ENCODE data around the gene GGTA1. TPM values are rescaled to one million over a fixed set of nuclear protein-coding genes. Genes with fewer than 3 reads are reported as not detected.

The GGTA1 gene
- total and polyA plus RNA-seq, 9 of the 15 experiments (the other 6 are each of a cell fraction or from before 2014, with no cell fraction given) = 0.04 to 0.15 TPM; not detected in 7

DNA sequence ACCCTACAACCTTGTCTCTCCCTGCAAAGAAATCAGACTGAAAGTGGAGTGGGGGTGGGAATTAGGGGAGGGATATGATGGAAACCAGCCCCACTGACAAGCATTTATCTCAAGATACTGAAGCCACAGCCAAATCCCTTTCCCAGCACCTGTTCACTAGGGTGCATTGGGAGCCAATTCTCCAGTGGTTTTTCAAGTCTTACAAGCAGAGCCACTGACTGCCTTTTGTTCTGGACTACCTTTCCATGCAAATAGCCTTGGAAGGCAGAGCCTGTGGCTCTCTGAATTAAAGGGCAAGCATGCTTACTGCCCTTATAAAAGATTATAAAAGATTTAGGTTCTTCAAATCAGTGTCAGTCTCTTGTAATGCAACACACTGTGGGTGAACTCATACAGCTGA, 8.8 kb upstream of the GGTA1 start:
- no peak overlapping the region for H2AFZ ChIP-seq (ENCODE audit: low read depth, low read length)
- in situ Hi-C loops (cut with MboI) (no loop called here), intact Hi-C loops (cut with micrococcal nuclease) (no loop called here)
- ChIA-PET POLR2A (no interaction called here), CTCF (ENCODE audit: low intra/inter-chr PET ratio) (no interaction called here)
- TF ChIP-seq CCNT2 (IDR thresholded peaks at IDR 0.05; ENCODE audit: borderline replicate concordance, extremely low read depth, insufficient read length, low read depth, low read length) (no peak), TRIM28 (IDR thresholded peaks at IDR 0.05) (no peak), THRAP3 (IDR thresholded peaks at IDR 0.05; ENCODE audit: borderline replicate concordance) (no peak), FOXM1 (IDR thresholded peaks at IDR 0.05; ENCODE audit: low read depth) (no peak), FOXM1 (CRISPR knock-in tag; IDR thresholded peaks at IDR 0.05; ENCODE audit: low read depth) (no peak), CBX3 (IDR thresholded peaks at IDR 0.05; ENCODE audit: borderline replicate concordance in 1 of 2, low read length in 2 of 2) (no peak), GTF2A2 (tag; IDR thresholded peaks at IDR 0.05) (no peak)
- TF ChIP-seq, protein P1, sequence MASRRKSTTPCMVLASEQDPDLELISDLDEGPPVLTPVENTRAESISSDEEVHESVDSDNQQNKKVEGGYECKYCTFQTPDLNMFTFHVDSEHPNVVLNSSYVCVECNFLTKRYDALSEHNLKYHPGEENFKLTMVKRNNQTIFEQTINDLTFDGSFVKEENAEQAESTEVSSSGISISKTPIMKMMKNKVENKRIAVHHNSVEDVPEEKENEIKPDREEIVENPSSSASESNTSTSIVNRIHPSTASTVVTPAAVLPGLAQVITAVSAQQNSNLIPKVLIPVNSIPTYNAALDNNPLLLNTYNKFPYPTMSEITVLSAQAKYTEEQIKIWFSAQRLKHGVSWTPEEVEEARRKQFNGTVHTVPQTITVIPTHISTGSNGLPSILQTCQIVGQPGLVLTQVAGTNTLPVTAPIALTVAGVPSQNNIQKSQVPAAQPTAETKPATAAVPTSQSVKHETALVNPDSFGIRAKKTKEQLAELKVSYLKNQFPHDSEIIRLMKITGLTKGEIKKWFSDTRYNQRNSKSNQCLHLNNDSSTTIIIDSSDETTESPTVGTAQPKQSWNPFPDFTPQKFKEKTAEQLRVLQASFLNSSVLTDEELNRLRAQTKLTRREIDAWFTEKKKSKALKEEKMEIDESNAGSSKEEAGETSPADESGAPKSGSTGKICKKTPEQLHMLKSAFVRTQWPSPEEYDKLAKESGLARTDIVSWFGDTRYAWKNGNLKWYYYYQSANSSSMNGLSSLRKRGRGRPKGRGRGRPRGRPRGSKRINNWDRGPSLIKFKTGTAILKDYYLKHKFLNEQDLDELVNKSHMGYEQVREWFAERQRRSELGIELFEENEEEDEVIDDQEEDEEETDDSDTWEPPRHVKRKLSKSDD (conservative IDR thresholded peaks at IDR 0.05; ENCODE audit: low read length) = no peak
- TF ChIP-seq, protein P2, sequence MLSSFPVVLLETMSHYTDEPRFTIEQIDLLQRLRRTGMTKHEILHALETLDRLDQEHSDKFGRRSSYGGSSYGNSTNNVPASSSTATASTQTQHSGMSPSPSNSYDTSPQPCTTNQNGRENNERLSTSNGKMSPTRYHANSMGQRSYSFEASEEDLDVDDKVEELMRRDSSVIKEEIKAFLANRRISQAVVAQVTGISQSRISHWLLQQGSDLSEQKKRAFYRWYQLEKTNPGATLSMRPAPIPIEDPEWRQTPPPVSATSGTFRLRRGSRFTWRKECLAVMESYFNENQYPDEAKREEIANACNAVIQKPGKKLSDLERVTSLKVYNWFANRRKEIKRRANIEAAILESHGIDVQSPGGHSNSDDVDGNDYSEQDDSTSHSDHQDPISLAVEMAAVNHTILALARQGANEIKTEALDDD (IDR thresholded peaks at IDR 0.05) = no peak
- H3K79me2 ChIP-seq (ENCODE audit: control insufficient read depth, insufficient read depth, low read length) = no peaks in the 10 kb centered on the region
- no peak overlapping the region for H3K27ac ChIP-seq (ENCODE audit: extremely low read depth, low read depth, low read length)
- H3K4me3 ChIP-seq = no peak overlapping the region
- no peaks in the 10 kb centered on the region for H3K9me1 ChIP-seq (ENCODE audit: control insufficient read depth, insufficient read depth, low read length)
- no peaks in the 10 kb centered on the region for H3K36me3 ChIP-seq (ENCODE audit: control insufficient read depth, insufficient read depth, low read length)
- H3K4me1 ChIP-seq (replicated peaks in 1 of 2; ENCODE audit: control insufficient read depth in 2 of 2, insufficient read depth in 2 of 2, low read length in 2 of 2) = no peaks in the 10 kb centered on the region
- no peak for ATAC-seq
- no peaks in the 10 kb centered on the region for H3K9me3 ChIP-seq (replicated peaks; ENCODE audit: control insufficient read depth, insufficient read depth, low read depth, low read length)
- BruUV-seq (replicated peaks) = no TSS peak
- no peak for FAIRE-seq
- H3K27me3 ChIP-seq (ENCODE audit: control insufficient read depth in 2 of 2, insufficient read depth in 2 of 2, low read length in 2 of 2) = peaks cover 16 to 45% of the 10 kb centered on the region in 2 experiments
- H3K4me2 ChIP-seq (ENCODE audit: insufficient read depth, low read length) = no peak overlapping the region
- no peaks in the 10 kb centered on the region for H4K20me1 ChIP-seq (replicated peaks; ENCODE audit: control insufficient read depth, insufficient read depth, low read length)
- no peak for DNase-seq (ENCODE audit: extremely low read depth in 1 of 4, low spot score in 3 of 4)
- H3K9ac ChIP-seq (ENCODE audit: insufficient read depth in 1 of 2, low read depth in 2 of 2, low read length in 2 of 2) = no peak overlapping the region
